ENCODE data around the gene SNX22.

Gene SNX22

DNA sequence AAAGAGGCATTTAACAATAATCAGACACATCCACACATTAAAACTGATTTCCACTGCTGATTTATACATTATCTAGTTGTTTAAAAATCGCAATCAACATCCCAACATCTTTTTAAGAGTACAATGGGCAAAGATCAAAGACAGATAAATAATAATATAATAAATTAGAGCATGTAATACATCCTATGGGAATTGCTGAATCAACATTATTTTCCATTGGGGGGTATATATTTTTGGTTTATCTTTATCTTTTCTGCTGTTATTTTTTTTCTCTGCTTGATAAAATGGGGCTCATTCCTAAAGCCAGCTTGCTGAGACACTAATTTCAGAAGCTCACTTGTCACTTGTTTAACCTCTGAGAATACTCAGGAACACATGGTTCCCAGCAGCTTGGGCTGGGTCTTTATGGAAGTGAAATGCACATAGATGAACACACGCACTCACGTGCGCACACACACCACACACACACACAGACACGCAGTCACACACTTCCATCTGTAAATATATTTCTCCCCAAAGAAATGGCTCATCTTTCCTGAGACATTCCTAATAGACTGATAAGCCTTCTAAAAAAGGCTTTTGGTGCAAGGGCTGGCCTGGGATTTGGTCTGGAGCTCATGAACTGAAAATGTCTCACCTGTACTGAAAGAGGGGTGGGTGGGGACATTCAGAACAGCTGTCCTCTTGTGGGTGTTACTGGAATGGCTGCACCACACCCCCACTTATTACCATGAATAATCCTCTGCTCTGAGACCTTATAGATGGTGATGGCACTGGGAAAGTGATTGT is 14.8 kb downstream of the SNX22 start:
- no peak overlapping the region for H3K4me3 ChIP-seq (ENCODE audit: low read depth, low read length)
- TF ChIP-seq, protein P1, sequence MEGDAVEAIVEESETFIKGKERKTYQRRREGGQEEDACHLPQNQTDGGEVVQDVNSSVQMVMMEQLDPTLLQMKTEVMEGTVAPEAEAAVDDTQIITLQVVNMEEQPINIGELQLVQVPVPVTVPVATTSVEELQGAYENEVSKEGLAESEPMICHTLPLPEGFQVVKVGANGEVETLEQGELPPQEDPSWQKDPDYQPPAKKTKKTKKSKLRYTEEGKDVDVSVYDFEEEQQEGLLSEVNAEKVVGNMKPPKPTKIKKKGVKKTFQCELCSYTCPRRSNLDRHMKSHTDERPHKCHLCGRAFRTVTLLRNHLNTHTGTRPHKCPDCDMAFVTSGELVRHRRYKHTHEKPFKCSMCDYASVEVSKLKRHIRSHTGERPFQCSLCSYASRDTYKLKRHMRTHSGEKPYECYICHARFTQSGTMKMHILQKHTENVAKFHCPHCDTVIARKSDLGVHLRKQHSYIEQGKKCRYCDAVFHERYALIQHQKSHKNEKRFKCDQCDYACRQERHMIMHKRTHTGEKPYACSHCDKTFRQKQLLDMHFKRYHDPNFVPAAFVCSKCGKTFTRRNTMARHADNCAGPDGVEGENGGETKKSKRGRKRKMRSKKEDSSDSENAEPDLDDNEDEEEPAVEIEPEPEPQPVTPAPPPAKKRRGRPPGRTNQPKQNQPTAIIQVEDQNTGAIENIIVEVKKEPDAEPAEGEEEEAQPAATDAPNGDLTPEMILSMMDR (IDR thresholded peaks at IDR 0.05; ENCODE audit: low read depth, low read length), result no peak

DNA sequence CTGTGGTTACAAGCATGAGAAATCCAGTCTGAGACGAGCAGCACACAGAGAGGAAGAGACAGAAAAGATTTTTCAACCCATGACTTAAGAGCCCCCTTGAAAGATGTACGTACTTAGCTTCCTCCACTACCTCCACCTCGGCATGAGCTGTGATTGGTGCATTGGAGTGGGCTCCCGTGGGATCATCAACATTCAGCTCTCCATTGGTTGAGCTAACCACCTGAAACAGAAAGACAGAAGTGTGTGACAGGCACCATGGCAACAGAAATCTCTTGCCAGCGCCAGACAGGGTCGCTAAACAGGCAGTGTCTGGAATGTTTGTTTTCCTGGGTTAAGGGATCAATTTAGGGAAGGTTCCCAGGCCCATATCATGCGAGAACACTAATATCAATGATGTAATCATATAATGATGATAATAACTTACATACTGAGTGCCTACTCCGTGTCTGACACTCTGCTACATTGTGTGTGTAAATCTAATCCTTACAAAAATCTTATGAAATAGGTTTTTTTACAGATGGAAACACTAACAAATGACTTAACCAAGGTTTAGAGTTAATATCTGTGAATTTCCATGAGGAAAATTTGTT is 28.8 kb downstream of the SNX22 start:
- TF ChIP-seq, protein P1 (IDR thresholded peaks at IDR 0.05; ENCODE audit: low read depth, low read length), result no peak
- no peak overlapping the region for H3K4me3 ChIP-seq (ENCODE audit: low read depth, low read length)

DNA sequence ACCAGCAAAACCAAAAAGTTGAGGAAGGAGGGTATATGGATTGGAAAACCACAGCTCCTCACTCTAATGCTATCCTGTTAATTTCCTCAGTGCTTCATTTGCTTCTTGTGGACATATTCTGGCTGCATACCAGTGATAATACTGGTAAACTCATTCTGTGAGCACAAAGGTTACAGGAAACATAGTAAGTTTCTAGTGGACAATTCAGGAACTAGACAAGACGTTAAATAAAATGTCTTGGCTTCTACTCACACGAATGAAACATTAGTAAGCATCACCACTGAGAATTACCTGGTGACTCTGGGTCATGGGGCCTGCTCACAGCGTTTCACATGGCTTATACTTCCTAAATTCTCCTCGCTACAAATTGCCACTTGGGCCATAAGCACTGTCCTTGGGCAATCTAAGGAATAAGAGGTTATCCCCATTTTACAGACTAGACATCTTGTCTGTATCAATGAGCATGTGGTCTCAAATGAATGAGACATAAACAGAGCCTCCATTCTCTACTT is 31.4 kb downstream of the SNX22 start:
- TF ChIP-seq, protein P1 (IDR thresholded peaks at IDR 0.05; ENCODE audit: low read depth, low read length), result no peak
- H3K4me3 ChIP-seq (ENCODE audit: low read depth, low read length), result no peak overlapping the region

DNA sequence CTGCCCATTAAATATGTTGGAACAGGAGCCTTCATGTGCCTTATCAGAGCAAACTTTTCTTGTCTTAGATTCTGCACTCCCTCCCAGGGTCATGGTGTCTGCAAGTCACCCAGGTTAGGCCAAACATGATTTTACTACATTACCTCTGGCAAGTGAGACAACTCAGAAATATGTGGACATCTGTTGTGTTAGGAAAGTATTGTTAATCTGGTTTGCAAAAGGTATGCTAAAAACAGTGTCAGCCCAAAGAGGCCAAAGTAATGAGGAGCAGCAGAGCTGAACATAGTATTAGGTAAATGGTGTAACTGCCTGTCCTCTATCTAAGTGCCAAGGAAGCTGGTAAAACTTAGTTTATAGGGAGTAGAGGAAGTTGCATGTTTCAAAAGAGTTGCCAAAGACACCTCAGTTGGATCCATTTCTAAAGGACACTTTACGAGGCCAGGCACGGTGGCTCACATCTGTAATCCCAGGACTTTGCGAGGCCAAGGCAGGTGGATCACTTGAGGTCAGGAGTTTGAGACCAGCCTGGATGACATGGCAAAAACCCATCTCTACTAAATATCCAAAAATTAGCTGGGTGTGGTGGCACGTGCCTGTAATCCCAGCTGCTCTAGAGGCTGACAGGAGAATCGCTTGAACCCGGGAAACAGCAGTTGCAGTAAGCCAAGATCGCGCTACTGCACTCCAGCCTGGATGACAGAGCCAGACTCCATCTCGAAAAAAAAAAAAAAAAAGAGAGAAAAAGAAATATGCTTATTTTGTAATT is 33.8 kb downstream of the SNX22 start:
- H3K4me3 ChIP-seq (ENCODE audit: low read depth, low read length), result no peak overlapping the region
- TF ChIP-seq, protein P1 (IDR thresholded peaks at IDR 0.05; ENCODE audit: low read depth, low read length), result no peak

DNA sequence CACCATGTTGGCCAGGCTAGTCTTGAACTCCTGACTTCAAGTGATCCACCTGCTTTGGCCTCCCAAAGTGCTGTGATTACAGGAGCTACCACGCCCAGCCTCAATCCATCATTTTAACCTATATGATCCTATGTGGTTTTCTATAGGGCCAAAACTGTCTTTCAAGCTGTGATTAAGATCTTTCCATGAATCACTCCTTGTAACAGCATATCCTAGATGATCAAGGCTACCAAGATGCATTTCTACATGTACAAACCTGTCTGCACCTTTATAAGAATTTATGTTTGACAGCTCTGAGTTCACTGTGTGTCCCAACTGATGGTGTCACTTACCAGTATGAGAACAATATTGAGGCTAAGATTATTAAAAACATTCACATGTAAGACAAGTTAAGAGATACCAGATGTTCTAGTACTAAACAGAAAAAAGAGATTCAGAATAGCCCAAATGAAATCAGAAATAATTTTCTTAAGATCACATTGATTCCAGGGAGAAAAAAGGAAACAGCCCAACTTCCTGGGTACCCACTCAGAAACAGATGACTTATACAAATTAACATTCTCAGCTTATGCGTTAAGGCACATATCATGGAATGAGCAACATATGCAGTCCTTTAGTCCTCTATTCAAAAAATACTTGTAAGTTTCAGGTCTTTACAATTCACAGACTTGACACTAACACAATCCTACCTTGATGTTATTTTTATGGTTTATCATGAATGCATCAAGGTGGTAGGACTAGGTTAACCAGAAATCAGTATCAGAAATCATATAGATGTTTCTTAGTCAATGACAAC is 36.1 kb downstream of the SNX22 start:
- no peak overlapping the region for H3K4me3 ChIP-seq (ENCODE audit: low read depth, low read length)
- TF ChIP-seq, protein P1 (IDR thresholded peaks at IDR 0.05; ENCODE audit: low read depth, low read length), result no peak

DNA sequence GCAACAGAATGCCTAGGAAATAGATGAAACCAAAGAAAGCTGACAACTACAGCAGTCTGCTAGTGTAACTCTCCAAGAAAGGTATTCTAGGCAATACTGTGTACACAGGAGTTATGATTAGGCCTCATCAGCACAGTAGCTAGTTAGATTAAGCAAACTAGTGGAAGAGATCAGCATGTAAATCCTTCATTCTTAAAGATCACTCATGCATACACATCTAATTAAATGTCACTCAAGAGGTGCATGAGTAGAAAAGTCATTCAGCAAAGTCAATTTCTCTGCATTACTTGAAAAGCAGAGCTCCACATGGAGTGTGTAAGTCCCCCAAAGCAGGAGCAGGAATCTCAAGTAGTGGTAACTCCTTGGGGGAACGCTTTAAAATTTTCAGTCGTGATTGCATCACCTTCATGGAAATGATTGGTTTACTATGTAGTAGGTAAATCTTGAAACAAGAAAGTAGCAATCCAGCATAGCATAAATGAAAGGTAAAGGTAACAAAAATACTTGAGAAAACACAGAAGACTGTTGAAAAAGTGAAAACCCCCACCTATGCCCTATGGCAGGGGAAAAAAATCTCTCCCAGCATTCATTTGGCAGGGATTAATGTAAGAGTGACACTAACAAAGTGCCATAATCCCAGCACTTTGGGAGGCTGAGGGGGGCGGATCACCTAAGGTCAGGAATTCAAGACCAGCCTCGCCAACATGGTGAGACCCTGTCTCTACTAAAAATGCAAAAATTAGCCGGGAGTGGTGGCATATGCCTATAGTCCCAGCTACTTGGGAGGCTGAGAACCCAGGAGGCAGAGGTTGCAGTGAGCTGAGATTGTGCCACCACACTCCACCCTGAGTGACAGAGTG is 40.7 kb downstream of the SNX22 start:
- TF ChIP-seq, protein P1 (IDR thresholded peaks at IDR 0.05; ENCODE audit: low read depth, low read length), result no peak
- no peak overlapping the region for H3K4me3 ChIP-seq (ENCODE audit: low read depth, low read length)

Data from WI38 (cell line).